Esophagus muscularis mucosa (tissue), 4 donors: ENCODE measurements around the gene XPO6.

Experiments used
- CTCF ChIP-seq, 3 experiments: fragments of 200-600 bp in 2 of 3; fragments of 450-650 bp in 1 of 3; sonication (generic) in 2 of 3; IDR thresholded peaks; one replicate each; pipeline ENCODE4 v1.5.1; 2017 to 2019; ENCODE audit warnings: antibody characterized with exemption in 3 of 3, mild to moderate bottlenecking in 2 of 3, moderate library complexity in 1 of 3
- EP300 ChIP-seq: sonication (generic); formaldehyde crosslinking; IDR thresholded peaks from one replicate; pipeline ENCODE4 v1.6.1; 2017; ENCODE audit warnings: antibody characterized with exemption
- POLR2A ChIP-seq: fragments of 450-650 bp; IDR thresholded peaks from one replicate; pipeline ENCODE4 v1.6.1; 2017; ENCODE audit warnings: antibody characterized with exemption, moderate library complexity, mild to moderate bottlenecking, low read depth
- POLR2AphosphoS5 ChIP-seq, 2 donors: sonication (generic); formaldehyde crosslinking; IDR thresholded peaks; one replicate each; pipeline ENCODE4 v1.6.1; 2017; ENCODE audit warnings: antibody characterized with exemption in 2 of 2

- TF ChIP-seq POLR2AphosphoS5 (IDR thresholded peaks at IDR 0.05) (no peak), CTCF (IDR thresholded peaks at IDR 0.05) (no peak), POLR2A (no peak), EP300 (no peak)
Measured at GRCh38 chr16:28219282-28219681, 7.5 kb upstream of the XPO6 start.
